Measurements from ENCODE around the gene SYT5.
"Not testable (repeated sequence)": the region's sequence is repeated elsewhere in the genome, so short reads cannot be mapped to it uniquely, and the experiment has no call there.

SYT5 gene

GRCh38 chr19:55224679-55225414 is 44.8 kb upstream of the SYT5 start:
- not testable (repeated sequence) for H3K36me3 ChIP-seq (ENCODE audit: insufficient read depth, low read length); H3K79me2 ChIP-seq (ENCODE audit: control insufficient read depth, insufficient read depth, low read length, unreplicated experiment); H3K27ac ChIP-seq (ENCODE audit: low read depth, low read length); H3K4me1 ChIP-seq (ENCODE audit: control insufficient read depth, insufficient read depth, low read length, unreplicated experiment); H3K27me3 ChIP-seq (ENCODE audit: insufficient read depth, low read length); H2AFZ ChIP-seq (ENCODE audit: low read length, unreplicated experiment); H3K4me3 ChIP-seq (ENCODE audit: low read depth, low read length)

DNA sequence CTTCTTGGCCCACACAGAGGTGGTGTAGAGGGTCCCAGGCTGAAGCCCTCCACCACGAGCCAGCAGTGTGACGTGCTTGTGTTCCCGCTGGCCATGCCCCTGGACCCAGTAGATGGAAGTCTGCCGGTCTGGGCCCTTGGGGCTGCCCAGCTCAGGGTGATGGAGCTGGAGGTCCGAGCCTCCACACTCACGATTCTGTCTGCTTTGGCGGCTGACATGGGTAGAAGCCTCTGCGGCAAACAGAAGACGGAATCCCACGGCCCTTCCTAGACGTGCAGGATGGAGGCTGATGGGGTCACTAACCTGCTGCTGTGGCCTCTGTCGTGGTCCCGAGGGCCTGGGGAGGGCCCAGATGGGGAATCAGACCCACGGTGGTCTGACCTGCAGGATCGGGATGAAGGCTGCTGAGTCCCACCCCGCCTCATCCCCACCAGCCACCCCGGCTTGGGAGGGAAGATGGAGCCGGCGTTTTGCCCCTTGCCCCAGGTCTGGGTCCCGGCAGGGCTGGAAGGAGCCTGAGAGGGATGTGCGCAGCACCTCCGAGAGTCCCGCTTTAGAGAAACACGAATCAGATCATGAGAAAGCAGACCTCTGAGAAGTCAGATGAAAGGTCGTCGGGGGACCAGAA is 44.1 kb upstream of the SYT5 start:
- Histone ChIP-seq H3K27me3 (ENCODE audit: insufficient read depth, low read length) (no peaks in the 10 kb centered on the region), H3K36me3 (ENCODE audit: insufficient read depth, low read length) (no peaks in the 10 kb centered on the region), H3K27ac (ENCODE audit: low read depth, low read length) (no peak overlapping the region), H3K79me2 (ENCODE audit: control insufficient read depth, insufficient read depth, low read length, unreplicated experiment) (no peaks in the 10 kb centered on the region), H2AFZ (ENCODE audit: low read length, unreplicated experiment) (no peak overlapping the region), H3K4me3 (ENCODE audit: low read depth, low read length) (no peak overlapping the region), H3K4me1 (ENCODE audit: control insufficient read depth, insufficient read depth, low read length, unreplicated experiment) (no peaks in the 10 kb centered on the region)

DNA sequence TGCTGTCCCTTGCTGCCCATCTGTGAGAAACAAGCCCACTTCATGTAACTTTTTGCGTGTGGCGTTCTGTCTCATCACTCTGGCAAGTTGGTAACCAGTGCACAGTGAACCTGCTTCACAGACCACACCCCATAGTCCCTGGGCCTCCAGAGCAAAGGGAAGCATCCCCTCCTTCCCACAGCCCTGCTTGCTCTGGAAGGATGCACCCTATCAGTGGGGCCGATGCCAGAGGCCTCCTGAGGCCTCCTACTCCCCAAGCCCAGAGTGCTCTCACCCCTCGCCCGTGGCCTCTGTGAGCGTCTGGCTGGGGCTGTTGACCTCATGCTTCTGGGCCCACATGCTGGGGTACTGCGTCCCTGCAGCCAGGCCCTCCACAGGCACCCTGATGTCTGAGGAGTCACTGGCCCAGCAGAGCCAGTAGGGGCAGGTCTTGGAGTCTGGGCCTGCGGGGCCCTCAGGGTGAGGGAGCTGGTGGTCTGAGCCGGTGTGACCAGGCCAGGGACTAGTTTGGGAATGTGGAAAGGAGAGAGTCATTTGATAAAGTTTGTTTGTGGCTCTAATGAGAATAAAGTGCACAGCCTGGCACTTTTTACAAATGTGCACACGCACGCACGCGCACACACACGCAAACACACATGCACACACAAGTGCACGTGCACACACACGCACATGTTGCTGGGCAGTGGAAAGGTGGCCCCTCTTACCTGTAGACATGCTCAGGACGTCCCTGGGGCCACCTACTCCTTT is 43.4 kb upstream of the SYT5 start:
- Histone ChIP-seq H2AFZ (ENCODE audit: low read length, unreplicated experiment) (no peak overlapping the region), H3K27ac (ENCODE audit: low read depth, low read length) (no peak overlapping the region), H3K79me2 (ENCODE audit: control insufficient read depth, insufficient read depth, low read length, unreplicated experiment) (no peaks in the 10 kb centered on the region), H3K27me3 (ENCODE audit: insufficient read depth, low read length) (no peaks in the 10 kb centered on the region), H3K4me3 (ENCODE audit: low read depth, low read length) (no peak overlapping the region), H3K36me3 (ENCODE audit: insufficient read depth, low read length) (no peaks in the 10 kb centered on the region), H3K4me1 (ENCODE audit: control insufficient read depth, insufficient read depth, low read length, unreplicated experiment) (no peaks in the 10 kb centered on the region)

DNA sequence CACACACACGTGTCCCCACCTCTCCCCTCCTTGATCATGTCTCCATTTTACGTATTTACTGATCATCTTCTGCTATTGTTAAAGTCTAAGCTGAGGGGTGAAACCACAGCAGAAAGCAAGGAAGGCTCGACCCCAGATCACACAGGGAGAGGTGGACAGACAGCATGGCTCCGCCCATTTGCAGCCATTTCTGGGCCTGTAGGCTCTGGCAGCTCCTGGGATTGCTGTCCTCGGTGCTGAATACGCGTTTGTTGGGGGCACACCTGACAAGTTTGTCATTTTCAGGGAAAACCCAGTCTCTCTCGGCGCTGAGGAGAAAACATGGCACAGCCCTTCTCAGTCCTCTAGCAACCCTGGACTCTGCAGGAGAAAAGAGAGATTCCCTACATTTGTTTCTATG is 40.4 kb upstream of the SYT5 start:
- Histone ChIP-seq H3K4me1 (ENCODE audit: control insufficient read depth, insufficient read depth, low read length, unreplicated experiment) (no peaks in the 10 kb centered on the region), H3K27ac (ENCODE audit: low read depth, low read length) (no peak overlapping the region), H3K27me3 (ENCODE audit: insufficient read depth, low read length) (no peaks in the 10 kb centered on the region), H2AFZ (ENCODE audit: low read length, unreplicated experiment) (no peak overlapping the region), H3K79me2 (ENCODE audit: control insufficient read depth, insufficient read depth, low read length, unreplicated experiment) (no peaks in the 10 kb centered on the region), H3K4me3 (ENCODE audit: low read depth, low read length) (no peak overlapping the region), H3K36me3 (ENCODE audit: insufficient read depth, low read length) (no peaks in the 10 kb centered on the region)

- H3K79me2 ChIP-seq (ENCODE audit: control insufficient read depth, insufficient read depth, low read length, unreplicated experiment) = no peaks in the 10 kb centered on the region
- no peaks in the 10 kb centered on the region for H3K36me3 ChIP-seq (ENCODE audit: insufficient read depth, low read length)
- peak overlapping the region; percentile 68 for H3K4me3 ChIP-seq (ENCODE audit: low read depth, low read length)
- no peaks in the 10 kb centered on the region for H3K27me3 ChIP-seq (ENCODE audit: insufficient read depth, low read length)
- no peak overlapping the region for H2AFZ ChIP-seq (ENCODE audit: low read length, unreplicated experiment)
- no peaks in the 10 kb centered on the region for H3K4me1 ChIP-seq (ENCODE audit: control insufficient read depth, insufficient read depth, low read length, unreplicated experiment)
- H3K27ac ChIP-seq (ENCODE audit: low read depth, low read length) = peak overlapping the region; percentile 78
These were observed 36.5 kb upstream of the SYT5 start for GRCh38 chr19:55216461-55217198.

DNA sequence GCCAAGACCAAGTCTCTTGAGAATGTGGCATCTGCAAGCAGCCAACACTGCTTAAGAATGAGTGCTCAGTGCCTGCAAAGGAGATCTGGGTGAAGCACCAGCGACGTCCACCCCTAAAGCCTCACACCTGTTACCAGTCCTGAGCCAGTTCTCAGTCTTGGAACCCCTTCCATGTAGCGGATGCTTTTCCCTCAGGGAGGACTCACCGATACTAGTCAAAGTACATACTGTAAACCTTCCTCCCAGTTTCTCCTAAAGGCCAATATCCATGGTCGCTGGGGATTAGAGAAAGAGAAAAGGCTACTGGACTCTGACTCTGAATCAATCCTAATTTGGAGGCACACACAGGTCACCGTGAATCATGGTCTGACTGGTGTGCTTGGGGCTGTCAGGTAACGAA is 33.5 kb upstream of the SYT5 start:
- peaks cover 14% of the 10 kb centered on the region for H3K4me1 ChIP-seq (ENCODE audit: control insufficient read depth, insufficient read depth, low read length, unreplicated experiment)

DNA sequence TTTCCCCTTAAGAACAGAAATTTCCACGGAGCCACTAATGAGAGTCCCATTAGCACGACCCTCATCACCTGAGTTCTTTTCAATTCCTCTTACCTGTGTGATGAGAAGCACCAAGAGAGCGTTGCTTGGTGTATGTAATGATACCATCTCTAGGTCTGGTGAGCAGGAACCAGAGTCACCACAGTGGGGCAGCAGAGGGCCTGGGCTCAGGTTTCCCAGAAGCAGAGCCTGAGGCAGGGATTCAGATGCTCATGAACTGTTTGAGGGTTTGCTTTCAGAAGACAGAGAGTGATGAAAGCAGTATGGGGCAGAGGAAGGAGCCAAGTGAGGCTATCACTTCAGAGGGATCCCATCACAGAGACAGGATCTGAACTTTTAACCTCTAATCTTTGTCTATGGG is 32.4 kb upstream of the SYT5 start:
- H2AFZ ChIP-seq (ENCODE audit: low read length, unreplicated experiment) = no peak overlapping the region
- H3K27me3 ChIP-seq (ENCODE audit: insufficient read depth, low read length) = no peaks in the 10 kb centered on the region
- H3K27ac ChIP-seq (ENCODE audit: low read depth, low read length) = no peak overlapping the region
- H3K4me3 ChIP-seq (ENCODE audit: low read depth, low read length) = no peak overlapping the region
- H3K4me1 ChIP-seq (ENCODE audit: control insufficient read depth, insufficient read depth, low read length, unreplicated experiment) = peaks cover 14% of the 10 kb centered on the region
- no peaks in the 10 kb centered on the region for H3K36me3 ChIP-seq (ENCODE audit: insufficient read depth, low read length)
- H3K79me2 ChIP-seq (ENCODE audit: control insufficient read depth, insufficient read depth, low read length, unreplicated experiment) = no peaks in the 10 kb centered on the region

More for the DNA sequence above, 33.5 kb upstream of the SYT5 start:
- Histone ChIP-seq H3K27me3 (ENCODE audit: insufficient read depth, low read length) (no peaks in the 10 kb centered on the region), H3K79me2 (ENCODE audit: control insufficient read depth, insufficient read depth, low read length, unreplicated experiment) (no peaks in the 10 kb centered on the region), H2AFZ (ENCODE audit: low read length, unreplicated experiment) (no peak overlapping the region), H3K36me3 (ENCODE audit: insufficient read depth, low read length) (no peaks in the 10 kb centered on the region), H3K4me3 (ENCODE audit: low read depth, low read length) (no peak overlapping the region), H3K27ac (ENCODE audit: low read depth, low read length) (no peak overlapping the region)

DNA sequence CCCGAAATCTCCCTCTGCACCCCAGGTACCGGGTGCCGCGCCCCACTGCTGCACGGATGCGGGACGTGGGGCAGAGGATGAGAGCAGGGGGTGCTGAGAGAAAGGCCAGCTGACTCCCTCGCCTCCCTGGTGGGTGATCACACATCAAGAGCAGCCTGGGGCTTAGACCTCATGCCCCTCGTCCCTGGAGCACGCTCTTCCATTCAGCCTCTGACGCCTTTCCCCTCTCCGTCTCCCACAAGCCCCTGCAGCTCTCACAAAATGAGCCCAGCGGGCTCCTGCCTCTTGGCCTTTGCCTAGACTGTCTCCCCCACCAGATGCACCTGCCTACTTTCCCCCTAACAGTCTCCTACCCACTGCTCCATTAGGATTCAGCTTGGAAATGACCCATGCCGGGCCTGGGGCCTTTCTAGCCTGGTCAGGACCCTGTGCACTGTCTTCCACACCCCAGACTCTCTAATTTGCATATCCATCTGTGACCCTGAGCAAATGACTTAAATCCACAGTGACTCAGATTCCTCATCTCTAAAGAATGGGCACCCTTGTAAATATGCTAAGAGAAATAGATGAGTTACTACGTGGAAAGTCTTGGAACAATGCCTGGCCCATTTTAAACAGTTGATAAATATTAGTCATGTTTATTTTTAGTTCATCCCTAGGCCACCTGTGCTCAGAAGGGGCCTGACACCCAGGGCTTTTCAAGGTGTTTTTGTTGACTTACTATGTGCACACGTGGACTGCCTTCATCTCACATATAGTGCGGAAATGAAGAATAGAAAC is 29.8 kb upstream of the SYT5 start:
- H3K79me2 ChIP-seq (ENCODE audit: control insufficient read depth, insufficient read depth, low read length, unreplicated experiment) = no peaks in the 10 kb centered on the region
- no peak overlapping the region for H3K4me3 ChIP-seq (ENCODE audit: low read depth, low read length)
- peaks cover 23% of the 10 kb centered on the region for H3K4me1 ChIP-seq (ENCODE audit: control insufficient read depth, insufficient read depth, low read length, unreplicated experiment)
- H3K36me3 ChIP-seq (ENCODE audit: insufficient read depth, low read length) = no peaks in the 10 kb centered on the region
- no peak overlapping the region for H3K27ac ChIP-seq (ENCODE audit: low read depth, low read length)
- no peaks in the 10 kb centered on the region for H3K27me3 ChIP-seq (ENCODE audit: insufficient read depth, low read length)
- H2AFZ ChIP-seq (ENCODE audit: low read length, unreplicated experiment) = no peak overlapping the region

- H3K36me3 ChIP-seq (ENCODE audit: insufficient read depth, low read length) = no peaks in the 10 kb centered on the region
- no peaks in the 10 kb centered on the region for H3K79me2 ChIP-seq (ENCODE audit: control insufficient read depth, insufficient read depth, low read length, unreplicated experiment)
- no peaks in the 10 kb centered on the region for H3K27me3 ChIP-seq (ENCODE audit: insufficient read depth, low read length)
- H3K4me1 ChIP-seq (ENCODE audit: control insufficient read depth, insufficient read depth, low read length, unreplicated experiment) = peaks cover 23% of the 10 kb centered on the region
- no peak within 1 kb of the TSS for H2AFZ ChIP-seq (ENCODE audit: low read length, unreplicated experiment)
- H3K4me3 ChIP-seq (ENCODE audit: low read depth, low read length) = no peak within 1 kb of the TSS
- H3K27ac ChIP-seq (ENCODE audit: low read depth, low read length) = no peak within 1 kb of the TSS
These were observed 29.0 kb upstream of the SYT5 start, which contains the start of gene PTPRH for GRCh38 chr19:55208880-55209692. Gene PTPRH (minus strand): TSS chr19:55209501. CDS start chr19:55209433, 68 bp downstream.

Data from ACC112 (cell line).